HUDEP-2 (cell line): Measurements from ENCODE around the gene CYSRT1.

ENCODE experiments used
- DNase-seq, 76 experiments: peaks; one replicate each; lab custom pipeline; 2025; ENCODE audit not compliant: unreplicated experiment in 76 of 76; lab: John Stamatoyannopoulos, UW

CYSRT1 gene

DNA sequence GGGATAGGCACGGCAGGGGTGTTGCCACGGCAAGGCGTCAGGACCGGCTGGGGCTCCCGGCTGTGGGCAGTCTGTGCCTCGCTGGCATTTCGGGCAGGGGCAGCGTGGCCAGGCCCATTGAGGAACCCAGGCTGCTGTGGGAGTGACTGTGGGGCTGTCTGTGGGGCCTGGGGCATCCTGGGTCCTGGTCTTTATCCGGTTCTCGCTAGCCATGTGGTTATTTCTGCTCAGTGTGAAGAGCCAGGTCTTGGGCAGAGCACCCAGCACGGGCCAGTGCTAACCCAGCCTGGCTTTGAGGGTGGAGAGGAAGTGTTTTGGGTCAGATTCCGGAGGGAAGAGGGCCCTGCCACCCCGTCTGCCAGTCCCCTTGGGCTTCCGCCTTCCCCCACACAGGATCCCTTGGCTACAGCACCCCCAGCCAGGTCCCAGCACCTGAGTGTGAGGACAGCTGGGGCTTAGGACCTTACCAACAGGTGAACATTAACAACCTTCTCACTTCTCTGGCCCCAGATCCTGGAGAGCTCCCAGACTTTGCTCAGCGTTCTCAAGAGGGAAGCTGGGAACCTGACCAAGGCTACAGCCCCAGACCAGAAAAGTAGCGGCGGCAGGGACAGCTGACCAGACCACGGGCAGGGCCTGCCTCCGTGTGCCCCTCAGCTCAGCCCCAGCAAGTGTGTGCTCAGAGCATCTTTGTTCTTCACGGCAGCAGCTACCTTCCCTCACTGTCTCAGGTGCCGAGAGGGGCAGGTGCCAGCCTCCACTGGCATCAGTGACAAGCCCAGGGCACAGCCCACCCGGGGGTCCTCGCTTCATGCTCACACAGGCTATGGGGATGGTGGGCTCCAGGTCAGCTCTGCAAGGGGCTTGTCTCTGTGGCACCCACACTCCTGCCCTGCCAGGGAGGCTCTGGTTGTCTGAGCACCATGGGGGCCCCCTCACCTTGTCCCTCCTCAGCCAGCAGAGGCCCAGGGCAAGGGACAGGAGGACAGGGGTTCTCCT, 35.4 kb upstream of the CYSRT1 start:
- DNase-seq, result peak in 1 of 76 experiments; percentile 62

DNA sequence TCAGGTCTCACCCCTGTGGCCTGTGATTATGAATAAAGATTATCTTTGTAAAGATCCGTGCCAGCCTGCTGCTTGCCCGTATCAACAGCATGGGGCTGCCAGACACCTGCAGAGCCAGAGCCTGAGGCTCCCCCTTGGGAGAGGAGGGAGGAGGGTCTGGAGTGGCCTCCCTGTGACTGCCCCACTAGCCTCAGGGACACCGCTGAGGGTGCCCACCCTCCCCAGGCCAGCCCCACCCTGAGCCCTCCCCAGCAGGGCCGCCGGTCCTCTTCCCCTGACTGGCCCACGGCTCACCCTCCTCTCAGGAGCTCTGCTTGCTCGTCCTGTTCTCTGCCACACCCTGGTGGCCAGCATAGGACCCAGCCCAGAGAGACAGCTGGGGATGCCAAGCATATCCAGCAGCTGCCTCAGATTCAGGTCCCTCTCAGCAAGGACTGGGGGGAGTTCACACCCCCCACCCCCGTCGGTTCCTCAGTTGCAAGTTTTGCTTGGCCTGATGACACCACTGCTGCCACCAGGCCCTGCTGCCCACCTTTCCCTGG, 34.6 kb upstream of the CYSRT1 start:
- DNase-seq, result peak in 17 of 76 experiments; percentile 11 to 51 (median 26)

DNA sequence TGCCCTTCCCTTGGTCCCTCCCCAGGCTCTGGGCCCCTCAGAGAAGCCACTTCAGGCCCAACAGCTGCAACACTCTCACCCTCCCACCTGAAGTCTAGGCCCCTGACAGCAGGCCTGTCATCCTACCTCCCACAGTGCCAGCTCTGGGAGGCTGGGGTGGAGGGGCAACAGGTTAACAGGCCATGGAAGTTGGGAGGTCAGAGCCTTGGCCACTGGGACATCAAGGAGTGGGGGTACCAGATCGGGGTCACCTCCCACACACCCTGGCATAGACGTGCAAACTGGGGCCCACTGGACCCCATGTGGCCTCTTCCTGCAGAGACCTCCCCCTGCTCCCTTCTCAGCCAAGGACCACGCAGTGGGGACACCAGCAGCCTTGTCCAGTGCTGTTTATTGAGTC, 33.7 kb upstream of the CYSRT1 start:
- no peak for DNase-seq

DNA sequence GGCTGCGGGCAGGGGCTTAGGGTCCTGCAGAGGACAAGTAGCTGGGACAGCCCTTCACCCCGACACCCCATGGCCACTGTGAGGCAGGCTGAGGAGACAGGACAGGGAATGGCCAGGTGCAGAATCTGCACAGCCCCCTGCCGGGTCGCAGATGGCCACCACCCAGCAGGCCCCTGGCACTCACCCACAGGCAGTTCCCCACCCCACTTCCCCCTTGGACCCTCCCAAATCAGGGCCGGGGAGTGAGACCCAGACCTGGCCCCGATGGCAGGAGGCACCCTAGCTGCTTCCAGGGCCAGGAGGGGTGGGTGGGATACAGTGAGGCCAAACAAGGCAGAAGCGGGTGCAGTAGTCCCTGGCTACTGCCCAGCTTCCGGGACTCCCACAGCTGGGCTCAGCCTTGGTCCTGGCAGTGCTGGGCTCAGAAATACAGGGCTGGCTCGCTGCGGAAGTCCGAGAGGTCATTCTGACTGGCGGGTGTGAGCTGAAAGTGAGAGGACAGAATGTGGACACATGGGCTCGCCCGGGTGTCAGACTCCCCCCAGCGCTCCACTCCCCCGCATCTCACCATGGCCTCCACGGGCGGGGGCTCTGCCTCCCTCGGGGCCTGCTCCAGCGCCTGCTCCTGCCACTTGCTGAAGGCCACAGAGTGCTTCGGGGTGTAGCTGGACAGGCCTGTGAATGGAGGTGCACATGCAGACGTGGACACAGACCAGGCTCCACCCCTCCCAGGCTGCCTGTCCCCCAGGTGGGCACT, 33.1 kb upstream of the CYSRT1 start:
- DNase-seq, result no peak

DNA sequence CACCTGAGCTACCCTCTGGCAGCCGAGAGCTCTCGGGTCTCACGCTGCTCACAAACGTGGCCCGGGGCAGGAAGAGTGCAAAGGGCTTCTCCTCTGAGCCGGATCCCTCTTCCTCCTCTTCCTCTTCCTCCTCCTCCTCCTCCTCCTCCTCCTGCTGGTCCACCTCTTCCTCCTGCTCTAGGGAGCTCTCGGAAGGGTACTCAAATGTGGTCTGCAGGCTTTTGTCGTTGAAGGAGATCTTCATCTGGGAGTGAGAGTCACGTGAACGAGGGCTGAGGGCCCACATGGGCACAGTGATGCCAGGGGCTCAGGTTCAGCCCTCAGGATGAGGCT, 32.6 kb upstream of the CYSRT1 start:
- DNase-seq, result no peak

DNA sequence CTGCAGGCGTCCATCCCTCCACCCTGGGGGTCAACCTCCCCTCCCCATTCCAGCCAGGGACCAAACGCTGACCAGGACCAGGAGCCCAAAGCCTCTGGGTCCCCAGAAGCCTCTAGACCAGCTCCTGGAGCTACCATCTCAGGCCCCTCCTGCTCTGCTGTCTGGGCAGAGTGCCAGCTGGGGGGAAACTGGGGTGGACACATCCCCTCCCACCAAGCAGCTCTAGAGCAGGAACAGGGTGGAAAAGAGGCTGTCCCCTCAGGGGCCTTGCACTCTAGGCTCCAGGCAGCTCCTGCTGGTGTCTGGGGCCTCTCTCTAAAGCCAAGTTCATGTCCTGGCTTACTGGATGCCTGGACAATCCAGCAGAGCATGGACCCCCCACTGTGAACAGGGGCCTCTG, 32.1 kb upstream of the CYSRT1 start:
- no peak for DNase-seq

DNA sequence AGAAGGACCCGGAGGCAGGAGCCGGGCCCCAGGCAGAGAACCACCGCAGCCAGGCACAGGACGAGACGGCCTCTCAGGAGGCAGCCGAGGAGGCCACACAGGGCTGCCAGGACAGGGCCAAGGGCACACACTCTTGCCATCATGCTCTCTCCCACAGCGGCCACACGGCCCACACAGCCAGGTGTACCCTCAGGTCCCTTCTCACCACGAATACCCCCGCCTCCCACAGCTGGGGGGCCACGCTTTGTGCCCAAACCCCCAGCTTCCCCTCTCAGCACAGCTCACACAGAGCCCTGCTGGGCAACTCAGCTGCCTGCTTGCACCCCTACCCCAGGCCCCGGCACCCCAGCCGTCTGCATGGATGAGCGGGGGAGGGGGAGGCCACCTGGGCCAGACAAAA, 31.2 kb upstream of the CYSRT1 start:
- DNase-seq, result no peak

DNA sequence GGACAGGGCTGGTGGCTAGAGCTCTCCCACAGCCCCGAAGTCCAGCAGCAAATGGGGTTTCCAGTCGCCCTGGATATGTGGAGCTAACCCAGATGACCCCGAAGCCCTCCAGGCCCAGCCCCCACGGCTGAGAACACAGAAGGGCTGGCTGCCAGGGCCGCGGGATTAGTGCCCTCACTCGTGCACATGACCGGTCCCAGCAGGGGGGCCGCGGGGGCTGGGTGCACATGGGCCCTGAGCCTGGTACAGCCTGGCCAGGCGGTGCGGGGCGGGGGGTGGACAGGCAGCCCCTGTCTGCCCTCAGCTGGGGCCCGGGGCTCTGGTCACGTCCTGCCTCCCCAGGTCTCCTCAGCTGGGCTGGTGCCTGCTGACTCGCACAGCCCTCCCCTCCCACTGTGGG, 30.6 kb upstream of the CYSRT1 start:
- DNase-seq, result no peak

DNA sequence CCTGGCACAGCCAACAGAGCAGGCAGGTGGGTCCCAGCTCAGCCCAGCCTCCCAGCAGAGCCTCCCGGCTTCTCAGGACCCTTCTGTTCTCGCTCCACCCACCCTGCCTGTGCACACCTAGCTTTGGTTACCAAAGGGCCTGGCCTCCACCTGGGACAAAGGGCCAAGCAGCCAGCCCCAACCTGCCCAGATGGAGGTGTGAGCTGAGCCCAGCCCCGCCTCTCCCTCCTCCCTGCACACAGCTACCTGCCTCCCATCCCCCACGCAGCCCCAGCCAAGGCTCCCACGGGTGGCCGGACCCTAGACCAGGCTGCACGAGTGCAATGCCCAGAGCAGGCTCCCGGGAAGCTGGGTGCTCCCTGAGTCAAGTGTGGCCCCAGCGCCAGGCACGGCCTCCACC, 30.1 kb upstream of the CYSRT1 start:
- DNase-seq, result no peak

DNA sequence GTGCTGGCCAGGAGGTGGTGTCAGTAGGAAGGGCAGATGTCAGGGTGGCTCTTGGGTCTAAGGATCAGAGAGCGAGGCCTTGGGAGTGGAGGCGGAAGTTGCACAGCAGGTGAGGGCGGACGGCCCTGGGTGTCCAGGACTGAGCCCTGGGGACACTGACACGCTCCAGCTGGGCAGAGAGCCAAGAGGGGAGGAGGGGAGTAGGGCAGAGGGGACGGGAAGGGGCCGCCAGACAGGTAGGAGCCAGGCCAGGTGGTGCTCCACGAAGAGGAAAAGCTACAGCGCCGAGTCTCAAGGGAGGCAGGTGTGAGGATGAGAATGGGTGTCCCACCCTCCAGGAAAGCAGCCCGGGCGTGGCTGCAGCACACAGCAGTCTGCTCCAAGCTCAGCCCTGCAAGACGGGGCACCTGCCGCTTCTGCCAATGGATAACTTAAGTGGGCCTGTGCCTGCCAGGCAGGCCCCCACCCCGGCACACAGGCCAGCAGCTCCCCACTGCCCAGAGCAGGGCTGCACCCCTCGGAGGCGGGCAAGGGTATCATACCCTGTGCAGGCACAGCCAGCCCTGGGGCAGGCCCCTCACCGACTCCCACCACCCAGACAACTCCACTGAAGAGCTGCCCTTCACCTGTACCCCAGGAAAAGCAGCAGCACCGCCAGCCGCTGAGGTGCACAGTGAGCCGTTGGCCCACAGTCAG, 29.3 kb upstream of the CYSRT1 start:
- DNase-seq, result no peak

DNA sequence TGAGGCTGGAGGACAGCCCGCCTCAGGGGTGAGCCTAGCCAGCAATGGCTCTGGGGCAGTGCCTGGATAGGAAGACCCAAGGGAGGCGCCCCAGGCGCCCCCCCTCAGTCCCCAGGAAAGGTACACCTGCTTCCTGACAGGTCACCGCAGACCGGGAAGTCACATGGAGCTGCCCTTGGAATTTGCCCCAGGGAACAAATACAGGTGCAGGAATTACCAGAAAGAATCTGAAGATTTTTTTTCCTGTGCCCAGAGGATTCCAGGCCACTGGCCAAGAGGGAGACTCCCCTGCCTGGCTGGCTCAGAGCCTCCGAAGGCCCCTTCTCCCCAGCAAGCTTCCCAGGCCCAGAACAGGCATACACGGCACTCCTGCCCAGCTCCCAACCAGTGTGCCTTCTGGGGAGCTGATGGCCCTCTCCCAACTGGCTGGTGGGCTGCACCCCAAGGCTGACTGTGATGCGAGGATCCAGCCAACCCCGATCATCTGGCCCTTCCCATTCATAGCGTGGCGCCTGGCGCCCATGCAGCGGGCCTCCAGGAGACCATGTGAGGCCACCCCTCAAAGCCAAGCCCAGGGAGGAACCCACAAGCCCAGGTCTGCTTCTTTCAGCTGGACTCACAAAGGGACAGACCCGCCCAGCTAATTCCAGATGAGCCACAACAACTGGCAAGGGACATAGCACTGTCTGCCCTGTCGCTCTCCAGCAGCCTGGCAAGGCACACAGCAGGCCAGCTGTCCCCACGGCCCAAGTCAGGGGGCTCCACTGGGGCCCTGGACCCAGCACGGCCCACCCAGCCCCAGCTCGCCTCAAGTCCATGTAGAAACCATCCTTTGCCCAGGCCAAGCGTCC, 26.7 kb upstream of the CYSRT1 start:
- DNase-seq, result no peak

DNA sequence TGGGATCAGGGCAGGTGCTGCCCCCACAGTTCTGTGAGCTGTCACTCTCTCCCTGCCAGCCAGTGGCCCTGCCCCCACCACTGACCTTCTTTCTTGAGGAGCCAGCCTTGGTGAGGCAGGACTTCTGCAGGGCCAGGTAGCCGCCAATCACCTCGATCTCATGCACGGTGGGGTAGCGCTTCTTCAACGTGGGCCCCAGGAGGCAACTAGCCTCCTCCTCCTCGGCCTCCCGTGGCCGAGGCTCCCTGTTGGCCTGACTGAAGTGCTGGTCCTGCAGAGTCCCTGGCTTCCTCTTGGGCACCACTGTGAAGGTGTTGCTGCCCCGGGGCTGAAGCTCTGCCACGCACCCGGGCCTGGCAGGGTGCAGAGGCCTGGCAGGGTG, 26.1 kb upstream of the CYSRT1 start:
- DNase-seq, result no peak

DNA sequence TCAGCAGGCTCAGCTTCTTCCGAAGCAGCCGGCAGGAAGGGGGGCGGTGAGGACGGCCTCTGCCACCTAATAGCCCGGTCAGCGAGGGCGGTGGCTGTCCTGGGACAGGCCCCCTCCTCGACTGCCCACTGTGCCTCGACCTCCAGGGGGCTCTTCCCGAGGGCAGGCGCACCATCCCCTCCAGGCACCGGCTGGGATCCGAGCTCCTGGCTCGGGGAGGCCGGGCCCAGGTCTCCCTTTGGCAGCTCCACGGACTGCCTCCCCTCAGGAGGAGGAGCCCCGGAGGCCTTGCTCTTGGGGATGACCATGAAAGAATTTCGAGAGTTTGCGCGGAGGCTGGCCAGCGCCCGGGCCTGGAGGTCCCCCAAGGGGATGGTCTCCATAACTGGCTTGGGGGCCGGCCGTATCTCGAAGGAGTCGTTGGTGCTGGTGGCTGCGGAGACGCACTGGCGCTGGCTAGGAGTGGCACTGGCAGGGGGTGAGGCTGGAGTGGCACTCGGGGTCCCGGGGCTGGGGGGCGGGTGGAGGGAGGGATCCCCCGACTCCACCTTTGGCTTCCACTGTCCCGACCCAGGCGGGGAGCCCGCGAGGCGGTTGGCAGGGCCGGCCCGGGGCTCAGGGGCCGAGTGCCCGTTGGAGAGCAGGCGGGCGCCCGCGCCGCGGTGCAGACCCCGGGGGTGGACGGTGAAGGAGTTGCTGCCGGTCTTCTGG, 25.4 kb upstream of the CYSRT1 start:
- no peak for DNase-seq

DNA sequence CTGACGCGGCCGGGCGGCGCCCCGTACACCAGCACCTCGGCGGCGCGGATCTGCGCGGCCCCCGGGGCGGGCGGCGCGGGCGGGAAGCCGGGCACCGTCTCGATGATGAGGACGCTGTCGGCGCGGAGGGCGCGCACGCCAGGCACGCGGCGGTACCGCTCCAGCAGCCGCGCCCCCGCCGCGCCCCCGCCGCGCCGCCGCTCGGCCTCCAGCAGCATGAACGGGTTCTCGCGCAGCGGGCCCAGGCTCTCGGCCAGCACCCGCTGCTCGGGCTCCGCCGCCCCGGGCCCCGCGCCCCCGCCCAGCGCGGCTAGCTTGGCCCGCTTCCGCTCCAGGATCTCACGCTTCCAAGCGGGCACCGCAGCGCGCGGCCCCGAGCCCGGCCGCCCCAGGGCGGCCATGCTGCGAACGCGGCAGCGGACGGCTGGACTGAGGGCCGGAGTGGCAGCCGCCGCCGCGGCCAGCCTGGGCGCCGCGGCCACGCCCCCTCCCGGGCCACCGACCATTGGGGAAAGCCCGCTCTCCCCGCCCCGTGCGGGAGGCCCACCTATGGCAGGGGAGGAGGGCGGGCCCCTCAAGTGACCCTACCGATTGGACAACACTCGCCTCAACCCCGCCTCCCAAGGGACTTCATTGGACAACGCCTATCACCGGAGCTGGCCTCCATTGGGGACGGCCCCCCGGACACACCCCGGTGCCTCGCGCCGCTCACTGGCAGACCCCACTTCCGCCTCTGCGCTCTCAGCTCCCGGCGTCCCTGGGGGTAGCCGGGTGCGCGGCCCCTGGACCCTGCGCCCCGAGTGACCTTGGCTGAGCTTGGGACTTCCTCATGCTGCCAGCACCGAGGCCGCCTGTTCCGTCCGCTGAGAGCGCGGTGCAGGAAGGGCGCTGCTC, 24.4 kb upstream of the CYSRT1 start, which contains the start of gene TPRN:
TPRN (minus strand) TSS at position 431 of the 894 bp plus-strand sequence; CDS start at position 401, 30 bp downstream.
- DNase-seq, result peak in 75 of 76 experiments; percentile 33 to 99 (median 98)

DNA sequence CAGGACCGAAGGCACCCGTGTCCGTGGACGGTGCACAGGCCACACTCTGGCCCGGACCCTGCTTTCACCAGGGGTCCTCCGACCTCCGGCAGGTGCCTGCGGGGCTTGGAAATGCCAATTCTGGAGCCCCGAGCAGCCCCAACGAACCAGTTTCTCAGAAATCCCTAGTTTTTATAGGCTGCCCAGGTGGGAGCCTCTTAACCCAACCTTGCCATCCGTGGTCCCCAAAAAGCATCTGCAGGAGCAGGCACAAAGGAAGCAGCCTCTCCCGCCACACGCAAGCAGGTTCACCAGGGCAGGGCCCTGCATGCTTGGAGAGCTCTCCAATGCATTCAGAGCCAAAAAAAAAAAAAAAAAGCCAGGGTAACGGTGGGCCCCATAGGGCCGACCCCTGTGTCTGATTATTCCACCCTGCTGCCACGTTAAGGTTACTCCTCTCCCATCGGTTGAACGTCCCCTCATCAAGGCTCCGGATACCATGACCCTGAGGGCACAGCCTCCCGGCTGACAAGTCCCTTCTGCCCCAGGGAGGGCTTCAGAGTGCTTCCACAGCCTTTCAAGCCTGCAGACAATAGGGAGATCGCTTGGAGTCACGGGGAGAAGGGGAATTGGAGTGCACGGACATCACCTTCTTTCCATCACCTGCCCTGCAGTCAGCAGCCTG, 23.6 kb upstream of the CYSRT1 start:
- no peak for DNase-seq

DNA sequence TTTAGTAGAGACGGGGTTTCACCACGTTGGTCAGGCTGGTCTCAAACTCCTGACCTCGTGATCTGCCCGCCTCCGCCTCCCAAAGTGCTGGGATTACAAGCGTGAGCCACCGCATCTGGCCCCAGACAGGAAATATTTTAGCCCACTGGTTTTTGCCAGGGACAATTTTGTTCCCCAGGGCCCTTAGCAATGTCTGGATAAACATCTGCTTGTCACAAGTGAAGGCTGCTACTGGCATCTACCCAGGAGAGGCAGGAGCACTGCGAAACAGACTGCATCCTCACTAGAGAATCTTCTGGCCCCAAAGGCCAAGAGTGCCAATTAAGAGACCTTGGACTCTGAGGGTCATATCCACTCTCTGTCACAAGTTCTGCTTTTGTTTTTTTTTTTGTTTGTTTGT, 22.0 kb upstream of the CYSRT1 start:
- DNase-seq, result peak in 8 of 76 experiments; percentile 7 to 26 (median 14)

DNA sequence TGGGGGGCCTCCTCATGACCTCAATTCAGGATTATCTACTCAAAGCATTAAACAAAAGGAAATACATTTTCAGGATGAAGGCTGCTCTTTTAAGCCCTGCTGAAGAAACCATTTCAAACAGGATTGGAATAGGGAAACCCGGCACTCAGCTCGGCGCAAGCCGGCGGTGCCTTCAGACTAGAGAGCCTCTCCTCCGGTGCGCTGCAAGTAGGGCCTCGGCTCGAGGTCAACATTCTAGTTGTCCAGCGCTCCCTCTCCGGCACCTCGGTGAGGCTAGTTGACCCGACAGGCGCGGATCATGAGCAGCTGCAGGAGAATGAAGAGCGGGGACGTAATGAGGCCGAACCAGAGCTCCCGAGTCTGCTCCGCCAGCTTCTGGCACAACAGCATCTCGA, 20.2 kb upstream of the CYSRT1 start:
- no peak for DNase-seq
